Neuronal stem cell (in vitro differentiated cells): ENCODE measurements around the gene WSCD2.

Source experiments
- DNase-seq: peaks from one replicate; pipeline ENCODE4 v3.0.0-alpha.2; 2013; ENCODE audit warnings: low spot score
- H2AFZ ChIP-seq: one replicate; pipeline ENCODE4 v1.6.1; 2013; ENCODE audit warnings: mild to moderate bottlenecking, low read length, inconsistent platforms
- H2AK5ac ChIP-seq: 2 replicates; pipeline ENCODE4 v1.6.1; 2013; ENCODE audit warnings: low read depth, mild to moderate bottlenecking, inconsistent platforms, low read length, moderate library complexity, mixed read lengths
- H2BK120ac ChIP-seq: 2 replicates; pipeline ENCODE4 v1.6.1; 2013; ENCODE audit warnings: low read depth, mild to moderate bottlenecking, inconsistent platforms, low read length, moderate library complexity, mixed read lengths
- H2BK12ac ChIP-seq: one replicate; pipeline ENCODE4 v1.6.1; 2013; ENCODE audit warnings: low read length, inconsistent platforms
- H2BK15ac ChIP-seq: 2 replicates; pipeline ENCODE4 v1.6.1; 2013; ENCODE audit warnings: mild to moderate bottlenecking, low read length, inconsistent platforms, mixed read lengths
- H2BK5ac ChIP-seq: one replicate; pipeline ENCODE4 v1.6.1; 2013; ENCODE audit warnings: inconsistent platforms, mild to moderate bottlenecking, low read length, moderate library complexity
- H3K14ac ChIP-seq: one replicate; pipeline ENCODE4 v1.6.1; 2013; ENCODE audit warnings: low read length, inconsistent platforms
- H3K18ac ChIP-seq: 2 replicates; pipeline ENCODE4 v1.6.1; 2013; ENCODE audit warnings: low read length, inconsistent platforms
- H3K23ac ChIP-seq: 2 replicates; pipeline ENCODE4 v1.6.1; 2013; ENCODE audit warnings: low read depth, mild to moderate bottlenecking, mixed read lengths, low read length, inconsistent platforms; ENCODE audit not compliant: poor library complexity
- H3K27ac ChIP-seq: replicated peaks from 3 replicates; pipeline ENCODE4 v1.5.1; 2013; ENCODE audit warnings: low read length, inconsistent platforms
- H3K27me3 ChIP-seq, 3 experiments: 2 replicates each; pipeline ENCODE4 v1.6.1; 2013; ENCODE audit warnings: low read length in 3 of 3, mild to moderate bottlenecking in 2 of 3, inconsistent platforms in 1 of 3, low read depth in 1 of 3, mixed read lengths in 1 of 3, moderate library complexity in 1 of 3; ENCODE audit not compliant: control insufficient read depth in 3 of 3, insufficient read depth in 3 of 3
- H3K36me3 ChIP-seq, 2 donors: replicated peaks in 1 of 2; 2 replicates each; pipeline ENCODE4 v1.6.1; 2013; ENCODE audit warnings: low read length in 2 of 2; ENCODE audit not compliant: control insufficient read depth in 2 of 2, insufficient read depth in 2 of 2
- H3K4ac ChIP-seq: 2 replicates; pipeline ENCODE4 v1.6.1; 2013; ENCODE audit warnings: inconsistent platforms, mild to moderate bottlenecking, low read length, moderate library complexity
- H3K4me1 ChIP-seq, 2 donors: 1 replicate in 1 of 2; 2 replicates in 1 of 2; pipeline ENCODE4 v1.6.1; 2013; ENCODE audit warnings: low read length in 2 of 2, low read depth in 1 of 2; ENCODE audit not compliant: control insufficient read depth in 2 of 2, insufficient read depth in 1 of 2
- H3K4me2 ChIP-seq: one replicate; pipeline ENCODE4 v1.6.1; 2013; ENCODE audit warnings: mild to moderate bottlenecking, low read length, inconsistent platforms; ENCODE audit not compliant: insufficient read depth, poor library complexity, severe bottlenecking
- H3K4me3 ChIP-seq, 2 donors: 2 replicates each; pipeline ENCODE4 v1.5.1; 2013; ENCODE audit warnings: low read length in 2 of 2, mild to moderate bottlenecking in 2 of 2, inconsistent platforms in 1 of 2, moderate library complexity in 1 of 2
- H3K79me1 ChIP-seq: one replicate; pipeline ENCODE4 v1.6.1; 2013; ENCODE audit warnings: low read depth, mild to moderate bottlenecking, inconsistent platforms, low read length, moderate library complexity
- H3K9ac ChIP-seq: one replicate; pipeline ENCODE4 v1.6.1; 2013; ENCODE audit warnings: mild to moderate bottlenecking, low read depth, low read length, inconsistent platforms; ENCODE audit not compliant: poor library complexity
- H3K9me3 ChIP-seq, 2 donors: replicated peaks in 1 of 2; 2 replicates each; pipeline versions ENCODE3 to v1.6.1; 2013; ENCODE audit warnings: low read length in 2 of 2, mild to moderate bottlenecking in 2 of 2, inconsistent platforms in 1 of 2, low read depth in 1 of 2, mixed read lengths in 1 of 2, moderate library complexity in 1 of 2; ENCODE audit not compliant: control insufficient read depth in 2 of 2, insufficient read depth in 1 of 2
- H4K8ac ChIP-seq: one replicate; pipeline ENCODE4 v1.6.1; 2013; ENCODE audit warnings: low read depth, mild to moderate bottlenecking, inconsistent platforms, low read length, moderate library complexity
- H4K91ac ChIP-seq: one replicate; pipeline ENCODE4 v1.6.1; 2013; ENCODE audit warnings: low read length, low read depth, mild to moderate bottlenecking, inconsistent platforms; ENCODE audit not compliant: poor library complexity
- WGBS, 2 donors: extraction: QIAGEN DNeasy Blood & Tissue Kit; methylation state at CpG; one replicate each; pipeline ENCODE4 v1.1.7; 2013; ENCODE audit warnings: missing lambda C conversion rate in 2 of 2, mixed read lengths in 1 of 2; ENCODE audit not compliant: insufficient read length in 2 of 2, insufficient replicate concordance in 1 of 2; ENCODE audit errors: extremely low coverage in 2 of 2; 5-methylcytosine and 5-hydroxymethylcytosine counted together

WSCD2 gene

DNA sequence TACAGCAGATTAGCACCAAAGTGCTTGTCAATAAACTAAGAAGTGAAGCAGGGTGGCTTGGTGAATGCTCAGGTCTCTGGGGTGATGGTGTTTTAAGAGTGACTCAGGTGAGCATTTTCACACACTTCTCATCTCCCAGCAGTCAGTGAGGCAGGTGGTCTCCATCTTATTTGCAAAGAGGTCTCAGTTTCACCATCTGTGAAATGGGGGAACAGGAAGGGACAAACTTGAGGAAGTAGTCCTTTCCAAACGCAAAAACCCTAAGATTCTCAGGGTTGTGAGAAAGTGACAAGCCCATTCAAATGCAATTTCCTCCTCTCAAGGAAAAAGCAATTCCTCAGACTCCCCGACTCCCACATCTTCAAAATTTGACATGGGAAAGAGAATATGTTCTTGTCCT is 155.9 kb downstream of the WSCD2 start:
- Histone ChIP-seq H3K9me3 (no peaks in the 10 kb centered on the region), H2BK120ac (no peak overlapping the region), H3K27ac (no peak overlapping the region), H2BK12ac (no peak overlapping the region), H4K8ac (no peak overlapping the region), H3K79me1 (no peaks in the 10 kb centered on the region), H3K27me3 (peaks cover 0 to 16% (median 0%) of the 10 kb centered on the region in 3 experiments), H3K14ac (no peak overlapping the region), H4K91ac (no peak overlapping the region), H2BK15ac (no peak overlapping the region), H3K18ac (no peak overlapping the region), H3K36me3 (no peaks in the 10 kb centered on the region), H3K23ac (no peak overlapping the region), H3K4ac (no peak overlapping the region), H3K4me3 (no peak overlapping the region), H3K4me2 (no peak overlapping the region), H3K9ac (no peak overlapping the region), H2AK5ac (no peak overlapping the region), H2AFZ (no peak overlapping the region), H3K4me1 (no peaks in the 10 kb centered on the region), H2BK5ac (no peak overlapping the region)
- DNase-seq = no peak
- no CpG with 5 or more reads among the region's 2 CpGs for WGBS, 2 donors

- no peak for DNase-seq
- Histone ChIP-seq H3K18ac (no peak overlapping the region), H3K4me1 (no peaks in the 10 kb centered on the region), H3K36me3 (no peaks in the 10 kb centered on the region), H2BK120ac (no peak overlapping the region), H4K91ac (no peak overlapping the region), H3K4me3 (no peak overlapping the region), H2AK5ac (no peak overlapping the region), H3K14ac (no peak overlapping the region), H2BK15ac (no peak overlapping the region), H3K9me3 (no peaks in the 10 kb centered on the region), H3K27ac (no peak overlapping the region), H3K4me2 (no peak overlapping the region), H3K4ac (no peak overlapping the region), H3K27me3 (peaks cover 0 to 16% (median 0%) of the 10 kb centered on the region in 3 experiments), H2AFZ (no peak overlapping the region), H2BK12ac (no peak overlapping the region), H4K8ac (no peak overlapping the region), H2BK5ac (no peak overlapping the region), H3K9ac (no peak overlapping the region), H3K79me1 (no peaks in the 10 kb centered on the region), H3K23ac (no peak overlapping the region)
- 100% methylated on average over 2 of the region's 3 CpGs; no CpG with 5 or more reads in 1 of the 2 donors for WGBS, 2 donors
These were observed 158.1 kb downstream of the WSCD2 start for GRCh38 chr12:108287227-108287626.

DNA sequence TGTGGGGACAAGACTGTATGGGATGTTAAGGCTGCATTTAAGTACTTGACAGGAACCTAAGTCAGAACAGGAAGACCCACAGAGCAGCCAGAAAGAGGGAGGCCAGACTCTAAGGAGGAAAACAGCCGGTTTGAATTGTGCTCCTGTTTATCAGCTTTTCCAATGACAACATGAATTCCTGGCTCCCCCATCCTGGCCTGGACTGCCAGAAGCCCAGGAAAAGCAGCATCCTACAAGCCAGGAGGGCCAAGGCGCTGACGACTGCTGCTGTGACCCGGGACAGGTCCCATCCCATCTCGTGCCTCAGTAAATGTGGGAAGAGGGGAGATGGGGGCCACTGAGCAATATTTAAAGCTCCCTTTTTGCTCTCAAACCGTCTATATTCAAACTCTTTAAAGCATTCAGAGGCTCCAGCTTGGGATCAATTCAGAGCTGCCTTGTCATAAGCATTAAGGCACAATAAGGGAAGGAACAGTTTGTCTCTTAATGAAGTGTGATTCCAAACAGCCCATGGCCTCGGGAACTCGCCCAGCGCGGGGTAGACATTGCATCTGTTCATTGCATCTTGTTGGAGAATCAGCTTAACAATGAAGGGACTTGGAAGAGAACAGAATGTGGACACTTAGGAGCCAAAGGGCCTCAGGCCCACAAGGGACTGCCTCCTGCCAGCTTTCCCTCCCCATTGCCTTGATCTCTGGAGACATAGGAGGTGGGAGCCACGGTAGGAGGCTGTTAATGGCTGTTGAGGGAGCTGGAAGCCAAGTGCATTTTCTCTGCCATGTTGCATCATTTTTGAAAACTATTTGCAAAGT is 160.5 kb downstream of the WSCD2 start:
- WGBS, 2 donors = no CpG with 5 or more reads among the region's 11 CpGs
- no peak overlapping the region for H3K4me3 ChIP-seq
- no peaks in the 10 kb centered on the region for H3K9me3 ChIP-seq
- H3K9ac ChIP-seq = no peak overlapping the region
- no peak overlapping the region for H3K23ac ChIP-seq
- no peaks in the 10 kb centered on the region for H3K36me3 ChIP-seq
- no peak overlapping the region for H3K18ac ChIP-seq
- DNase-seq = no peak
- no peaks in the 10 kb centered on the region for H3K4me1 ChIP-seq
- no peak overlapping the region for H4K8ac ChIP-seq
- H2BK5ac ChIP-seq = no peak overlapping the region
- no peak overlapping the region for H3K4ac ChIP-seq
- no peak overlapping the region for H2AK5ac ChIP-seq
- H2BK120ac ChIP-seq = no peak overlapping the region
- no peaks in the 10 kb centered on the region for H3K79me1 ChIP-seq
- no peak overlapping the region for H2BK12ac ChIP-seq
- H3K14ac ChIP-seq = no peak overlapping the region
- peaks cover 0 to 13% (median 0%) of the 10 kb centered on the region in 3 experiments for H3K27me3 ChIP-seq
- no peak overlapping the region for H2BK15ac ChIP-seq
- H3K27ac ChIP-seq = no peak overlapping the region
- H4K91ac ChIP-seq = no peak overlapping the region
- no peak overlapping the region for H2AFZ ChIP-seq
- H3K4me2 ChIP-seq = no peak overlapping the region

DNA sequence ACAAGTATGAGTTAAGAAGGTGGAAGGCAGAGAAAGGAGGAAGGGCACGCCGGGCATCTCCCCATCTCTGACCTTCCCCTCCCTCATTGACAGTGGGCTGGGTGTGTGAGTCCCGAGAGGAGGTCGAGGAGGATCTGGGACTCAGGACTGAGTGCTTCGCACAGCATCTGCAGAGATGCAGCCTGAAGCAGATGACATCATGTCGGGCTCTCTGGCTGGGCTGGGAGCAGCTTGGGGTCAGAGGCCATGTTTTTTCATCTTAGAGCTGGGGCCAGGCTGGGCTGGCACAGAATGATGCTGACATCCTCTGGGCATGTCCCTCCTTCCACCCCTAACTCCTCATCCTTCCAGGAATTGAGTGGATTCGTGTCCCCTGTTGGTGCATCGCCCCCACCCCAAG is 166.6 kb downstream of the WSCD2 start:
- Histone ChIP-seq H3K27ac (no peak overlapping the region), H3K18ac (peak overlapping the region; percentile 33), H2BK15ac (no peak overlapping the region), H2BK5ac (no peak overlapping the region), H3K4me2 (no peak overlapping the region), H3K79me1 (no peaks in the 10 kb centered on the region), H3K4me1 (peaks cover 0 to 7% of the 10 kb centered on the region in 2 donors), H3K23ac (peak overlapping the region; percentile 9), H2BK12ac (peak overlapping the region; percentile 16), H4K91ac (no peak overlapping the region), H2AFZ (no peak overlapping the region), H3K27me3 (peaks cover 0 to 14% (median 0%) of the 10 kb centered on the region in 3 experiments), H2BK120ac (no peak overlapping the region), H3K9me3 (no peaks in the 10 kb centered on the region), H2AK5ac (no peak overlapping the region), H3K36me3 (no peaks in the 10 kb centered on the region), H3K14ac (peak overlapping the region; percentile 9), H4K8ac (no peak overlapping the region), H3K4ac (no peak overlapping the region), H3K4me3 (no peak overlapping the region), H3K9ac (no peak overlapping the region)
- no CpG with 5 or more reads among the region's 8 CpGs for WGBS, 2 donors
- DNase-seq = no peak
